ENCODE measurements around the gene GRWD1.
"Not testable (repeated sequence)": the region's sequence is repeated elsewhere in the genome, so short reads cannot be mapped to it uniquely, and the experiment has no call there.

GRWD1 gene

GRCh38 chr19:48480183-48480557 lies 34.4 kb downstream of the GRWD1 start:
- no peak for DNase-seq (ENCODE audit: low read depth)

- DNase-seq (ENCODE audit: low read depth), result no peak
These were observed 35.0 kb downstream of the GRWD1 start for GRCh38 chr19:48480558-48481500.

DNA sequence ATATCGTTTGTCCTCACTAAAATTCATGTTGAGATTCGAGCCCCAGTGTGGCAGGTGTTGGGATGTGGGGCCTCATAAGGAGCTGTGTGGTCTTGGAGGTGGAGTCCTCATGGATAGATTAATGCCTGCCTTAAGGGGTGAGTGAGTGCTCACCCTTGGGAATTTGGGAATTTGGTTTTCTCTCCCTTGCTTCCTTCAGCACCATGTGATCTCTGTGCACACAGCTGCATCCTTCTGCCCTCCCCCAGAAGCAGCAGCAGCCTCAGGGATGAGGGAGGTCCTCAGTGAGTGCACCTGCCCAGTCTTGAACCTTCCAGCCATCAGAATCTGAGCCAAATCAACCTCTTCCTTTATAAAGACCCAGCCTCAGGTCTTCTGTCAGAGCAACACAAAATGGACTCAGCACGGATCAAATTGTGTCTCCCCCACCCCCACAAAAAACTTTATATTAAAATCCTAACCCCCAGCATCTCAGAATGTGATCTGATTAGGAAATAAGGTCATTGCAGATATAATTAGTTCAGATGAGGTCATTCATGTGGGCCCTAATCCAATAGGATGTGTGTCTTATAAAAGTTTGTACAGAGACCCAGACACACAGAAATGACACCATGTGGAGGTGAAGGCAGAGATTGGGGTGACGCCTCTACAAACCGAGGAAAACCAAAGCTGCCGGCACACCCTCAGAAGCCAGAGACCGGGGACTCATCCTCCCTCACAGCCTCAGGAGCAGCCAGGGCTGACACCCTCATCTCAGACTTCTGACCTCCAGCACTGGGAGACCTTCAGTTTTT lies 36.3 kb downstream of the GRWD1 start:
- no peak for DNase-seq (ENCODE audit: low read depth)

- no peak for DNase-seq (ENCODE audit: low read depth)
These were observed 37.5 kb downstream of the GRWD1 start for GRCh38 chr19:48483301-48483700.

- no peak for DNase-seq (ENCODE audit: low read depth)
These were observed 38.6 kb downstream of the GRWD1 start for GRCh38 chr19:48484247-48484893.

DNA sequence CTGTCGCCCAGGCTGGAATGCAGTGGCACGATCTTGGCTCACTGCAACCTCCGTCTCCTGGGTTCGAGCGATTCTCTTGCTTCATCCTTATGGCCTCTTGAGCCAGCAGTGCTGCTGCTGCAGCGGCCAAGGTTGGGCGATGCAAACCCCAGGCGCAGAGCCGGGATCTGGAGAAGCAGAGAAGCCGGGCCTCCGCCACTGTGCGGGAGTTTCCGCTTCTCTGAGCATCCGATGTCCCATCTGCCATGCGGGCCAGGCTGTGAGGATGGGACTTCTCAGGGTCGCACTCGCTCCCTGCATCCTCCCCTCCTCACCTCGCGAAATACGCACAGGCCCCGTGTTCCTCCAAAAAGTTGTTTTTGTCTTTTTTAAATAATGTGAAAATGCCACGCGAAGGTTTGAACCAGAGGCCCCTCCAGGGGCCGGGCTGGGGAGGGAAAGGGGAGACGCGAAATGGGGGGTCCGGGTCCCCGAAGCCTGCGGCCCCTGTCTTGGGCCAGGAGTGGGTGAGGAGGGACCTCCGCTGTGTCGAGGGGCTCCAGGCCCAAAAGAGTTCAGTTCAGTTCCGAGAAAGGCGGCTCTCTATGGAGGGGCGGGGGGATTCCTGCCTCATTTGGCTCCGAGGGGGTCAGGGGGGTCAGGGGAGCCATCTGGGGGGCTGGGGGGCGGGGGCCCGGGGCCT lies 39.3 kb downstream of the GRWD1 start:
- no peak for DNase-seq (ENCODE audit: low read depth)

GRCh38 chr19:48486706-48487105 lies 40.9 kb downstream of the GRWD1 start:
- DNase-seq (ENCODE audit: low read depth), result not testable (repeated sequence)

DNA sequence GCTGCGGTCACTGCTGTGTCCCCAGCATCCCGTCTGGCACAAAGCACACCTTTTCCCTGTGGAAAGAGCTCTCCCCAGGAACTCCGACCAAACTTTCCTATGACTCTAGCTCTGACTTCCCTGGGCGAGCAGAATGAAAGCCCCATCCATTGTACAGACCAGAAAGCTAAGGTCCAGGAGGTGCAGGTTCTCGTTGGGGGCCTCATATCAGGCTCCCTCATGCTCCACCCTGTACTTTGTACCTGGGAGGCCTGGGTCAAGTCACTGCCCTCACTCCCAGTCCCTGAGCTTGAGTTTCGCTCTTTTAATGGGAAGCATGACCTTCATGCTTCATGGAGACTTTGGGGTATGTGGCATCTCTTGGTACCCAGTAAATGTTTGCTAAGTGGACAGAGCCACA lies 41.8 kb downstream of the GRWD1 start:
- no peak for DNase-seq (ENCODE audit: low read depth)

- no peak for DNase-seq (ENCODE audit: low read depth)
These were observed 42.2 kb downstream of the GRWD1 start for GRCh38 chr19:48487948-48488347.

GRCh38 chr19:48488478-48488877 lies 42.7 kb downstream of the GRWD1 start:
- DNase-seq (ENCODE audit: low read depth), result not testable (repeated sequence)

DNA sequence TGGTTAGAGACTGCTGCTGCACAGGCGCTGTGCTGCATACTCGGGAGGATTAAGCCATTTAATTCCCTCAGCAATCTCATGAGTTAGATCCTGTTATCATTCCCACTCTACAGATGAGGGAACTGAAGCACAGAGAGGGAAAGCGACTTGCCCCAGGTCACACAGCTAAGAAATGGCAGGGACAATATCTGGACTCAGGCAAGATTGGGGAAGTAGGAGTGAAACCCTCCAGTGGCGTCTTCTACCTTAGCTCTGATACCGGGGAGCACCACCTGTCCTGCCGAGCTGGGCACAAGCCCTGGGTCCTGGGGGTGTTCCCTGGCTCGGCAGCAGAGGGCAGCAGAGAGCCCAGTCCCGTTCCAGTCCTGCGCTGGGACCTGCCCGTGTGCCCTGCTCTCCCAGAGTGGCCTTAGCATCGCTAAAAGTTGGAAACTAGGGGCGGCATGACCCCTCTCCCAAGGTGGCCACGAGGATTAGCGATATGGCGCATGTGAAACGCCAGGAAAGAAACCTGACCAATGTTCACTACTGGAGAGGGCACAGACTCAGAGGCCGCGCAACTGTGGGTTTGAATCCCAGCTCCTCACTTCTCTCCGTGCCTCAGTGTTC lies 43.9 kb downstream of the GRWD1 start:
- DNase-seq (ENCODE audit: low read depth), result no peak

DNA sequence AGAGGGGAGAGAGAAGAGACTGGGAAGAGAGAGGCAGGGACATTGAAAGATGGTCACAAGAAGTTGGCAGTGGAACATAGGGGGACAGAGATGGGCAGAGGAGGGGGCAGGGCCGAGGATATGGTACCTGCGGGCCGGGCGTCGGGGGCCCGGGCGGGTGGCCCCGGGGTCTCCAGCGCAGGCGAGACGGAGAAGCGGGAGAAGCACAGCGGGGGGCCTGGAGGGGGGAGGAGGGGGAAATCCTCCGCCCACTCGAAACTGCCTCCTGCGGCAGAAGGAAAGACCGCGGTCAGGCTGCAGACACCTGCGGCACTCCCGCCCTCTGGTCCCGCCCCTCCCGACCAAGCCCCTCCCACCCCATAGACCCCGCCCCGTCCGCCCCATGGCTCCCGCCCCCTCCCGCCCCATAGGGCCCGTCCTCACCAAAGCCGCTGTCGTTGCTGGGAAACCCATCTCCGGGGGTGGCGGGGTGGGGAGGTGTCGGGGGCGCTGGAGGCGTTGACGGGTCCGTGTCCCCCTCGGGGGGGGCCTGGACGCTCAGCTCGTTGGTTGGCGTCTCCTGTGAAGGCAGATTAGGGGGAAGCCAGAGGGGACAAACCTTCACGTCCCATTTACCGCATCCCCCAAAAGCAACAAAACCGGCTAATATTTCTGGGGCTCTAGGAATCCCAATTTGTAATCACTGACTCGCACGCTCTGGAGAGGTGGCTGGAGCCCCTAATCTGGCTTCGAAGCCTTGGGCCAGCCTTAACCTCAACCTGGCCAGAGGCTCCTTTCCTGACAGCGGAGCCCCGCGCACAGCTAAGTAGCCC lies 45.4 kb downstream of the GRWD1 start:
- DNase-seq (ENCODE audit: low read depth), result no peak

DNA sequence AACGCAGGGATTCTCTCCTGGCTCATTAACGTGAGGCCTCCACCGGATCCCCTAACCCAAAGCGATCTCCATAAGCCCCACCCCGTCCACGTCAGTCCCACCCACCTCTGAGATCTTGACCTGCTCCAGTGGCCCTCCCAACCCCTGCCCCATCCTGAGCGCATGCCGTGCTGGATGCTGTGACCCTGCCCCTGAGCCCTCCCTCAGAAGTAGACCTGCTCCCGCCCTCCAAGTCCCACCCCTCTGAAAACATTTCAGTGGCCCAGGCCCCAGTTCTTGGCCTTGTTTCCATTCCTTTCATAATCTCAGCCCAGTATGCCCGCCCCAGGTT lies 46.0 kb downstream of the GRWD1 start:
- DNase-seq (ENCODE audit: low read depth), result no peak

DNA sequence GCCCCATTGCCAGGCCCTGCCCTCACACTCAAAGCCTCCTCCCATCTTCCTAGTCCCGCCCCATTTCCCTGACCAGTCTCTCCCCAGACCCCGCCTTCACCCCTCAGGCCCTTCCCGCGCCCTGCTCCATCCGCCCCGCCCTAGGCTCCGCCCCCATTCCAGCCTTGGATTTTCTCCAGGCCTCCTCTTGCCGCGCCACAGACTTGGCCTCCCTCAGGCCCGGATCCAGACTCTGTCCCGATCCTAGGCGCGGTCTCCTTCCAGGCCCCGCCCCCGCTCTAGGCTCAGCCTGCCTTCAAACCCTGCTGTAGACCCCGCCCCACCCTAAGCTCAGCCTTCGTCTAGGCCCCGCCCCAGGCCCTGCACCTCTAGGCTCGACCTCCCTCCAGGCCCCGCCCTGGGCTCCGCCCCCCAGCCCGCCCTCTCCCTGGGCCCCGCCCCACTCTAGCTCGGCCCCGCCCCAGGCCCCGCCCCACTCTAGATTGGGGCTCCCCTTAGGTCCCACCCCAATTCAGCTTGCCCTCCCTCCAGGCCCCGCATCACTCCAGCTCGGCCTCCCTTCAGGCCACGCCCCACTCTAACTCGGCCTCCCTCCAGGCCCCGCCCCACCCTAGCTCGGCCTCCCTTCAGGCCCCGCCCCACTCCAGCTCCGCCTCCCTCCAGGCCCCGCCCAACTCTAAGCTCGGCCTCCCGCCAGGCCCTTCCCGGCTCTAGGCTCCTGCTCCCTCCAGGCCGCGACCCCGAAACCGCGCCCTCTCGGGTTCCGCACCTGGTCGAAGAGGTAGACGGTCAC lies 47.3 kb downstream of the GRWD1 start:
- no peak for DNase-seq (ENCODE audit: low read depth)

- DNase-seq (ENCODE audit: low read depth), result no peak
These were observed 48.1 kb downstream of the GRWD1 start for GRCh38 chr19:48493718-48494401.

DNA sequence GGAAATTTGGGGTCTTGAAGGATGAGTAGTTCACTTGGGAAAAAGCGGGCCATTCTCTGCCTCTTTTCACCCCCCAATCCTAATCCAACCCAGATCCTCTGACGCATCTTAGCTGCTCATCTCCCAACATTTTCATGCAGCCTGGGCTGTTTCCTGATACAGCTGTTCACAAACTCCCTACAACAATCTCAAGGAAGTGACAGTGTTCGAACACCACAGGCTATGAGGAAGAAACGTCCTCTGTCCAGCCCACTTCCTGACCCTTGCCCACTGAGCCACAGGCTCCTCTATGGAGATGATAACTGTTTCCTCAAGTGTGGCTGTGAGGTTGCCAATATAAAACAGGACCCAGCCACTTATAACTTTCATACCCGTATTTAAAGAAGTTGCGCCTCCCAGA lies 49.6 kb downstream of the GRWD1 start:
- DNase-seq (ENCODE audit: low read depth), result no peak

DNA sequence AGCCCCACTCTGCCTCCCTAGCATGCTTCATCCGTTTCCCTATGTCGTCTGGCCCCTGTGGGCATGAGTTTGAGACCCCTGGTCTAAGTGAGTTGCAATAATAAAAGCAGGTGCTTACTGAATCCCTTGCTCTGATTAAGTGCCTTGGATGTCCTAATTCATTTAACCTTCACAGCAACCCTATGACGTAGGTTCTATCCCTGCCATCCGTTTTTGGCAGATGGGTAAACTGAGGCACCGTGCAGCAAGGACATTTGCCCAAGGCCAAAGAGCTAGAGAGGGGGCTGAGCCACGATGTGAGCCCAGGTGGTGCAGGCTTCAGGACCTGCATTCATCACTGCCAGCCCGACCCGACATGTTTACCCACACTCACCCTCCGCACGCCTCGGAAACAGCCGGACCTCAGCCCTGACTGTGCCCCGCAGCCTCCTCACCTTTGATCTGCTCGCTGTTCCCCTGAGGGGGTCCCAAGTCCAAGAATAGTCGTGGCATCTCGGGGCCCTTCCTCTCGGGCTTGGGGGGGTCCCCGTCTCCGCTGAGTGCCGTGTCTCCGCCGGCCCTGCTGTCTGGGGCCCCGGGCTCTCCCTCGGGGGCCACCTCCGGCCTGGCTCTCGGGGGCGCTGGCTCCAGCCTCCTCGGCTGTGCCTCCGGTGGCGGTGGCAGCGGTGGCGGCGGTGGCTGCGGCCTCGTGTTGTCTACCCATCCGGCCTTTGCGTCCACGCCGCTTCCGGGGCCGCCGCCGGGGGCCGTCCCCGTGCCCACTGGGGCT lies 51.4 kb downstream of the GRWD1 start:
- no peak for DNase-seq (ENCODE audit: low read depth)

GRCh38 chr19:48497728-48498594 lies 52.2 kb downstream of the GRWD1 start:
- DNase-seq (ENCODE audit: low read depth), result no peak

Measured in stimulated activated CD8-positive, alpha-beta memory T cell treated with anti-CD3 and anti-CD28 coated beads, Interleukin-15, amount 100 ng/mL, for 24 hours (primary cell).